Endothelial cell (in vitro differentiated cells): ENCODE measurements around the gene RPS6KA2. TPM values are rescaled to one million over a fixed set of nuclear protein-coding genes. Genes with fewer than 3 reads are reported as not detected.

Experiments used
- DNase-seq: peaks from one replicate; pipeline ENCODE4 v3.0.0; 2021; ENCODE audit warnings: low spot score
- H3K27ac Mint-ChIP-seq: one replicate; pipeline ENCODE4 v1.8.0; 2021; ENCODE audit warnings: mixed read lengths, inconsistent platforms; ENCODE audit not compliant: unreplicated experiment
- H3K27me3 Mint-ChIP-seq: one replicate; pipeline ENCODE4 v1.8.0; 2021; ENCODE audit warnings: mild to moderate bottlenecking, moderate library complexity, mixed read lengths, inconsistent platforms; ENCODE audit not compliant: unreplicated experiment
- H3K36me3 Mint-ChIP-seq: one replicate; pipeline ENCODE4 v1.8.0; 2021; ENCODE audit warnings: mild to moderate bottlenecking, low read depth, mixed read lengths, inconsistent platforms; ENCODE audit not compliant: unreplicated experiment
- H3K4me1 Mint-ChIP-seq: one replicate; pipeline ENCODE4 v1.8.0; 2021; ENCODE audit warnings: mild to moderate bottlenecking, mixed read lengths, inconsistent platforms; ENCODE audit not compliant: unreplicated experiment
- H3K4me3 Mint-ChIP-seq: one replicate; pipeline ENCODE4 v1.8.0; 2021; ENCODE audit warnings: mild to moderate bottlenecking, mixed read lengths, inconsistent platforms; ENCODE audit not compliant: unreplicated experiment
- H3K9me3 Mint-ChIP-seq: one replicate; pipeline ENCODE4 v1.8.0; 2021; ENCODE audit warnings: mixed read lengths, inconsistent platforms; ENCODE audit not compliant: unreplicated experiment
- CTCF ChIP-seq: fragments of 200-600 bp; sonication (generic); IDR thresholded peaks from one replicate; pipeline ENCODE4 v1.5.0; 2021; ENCODE audit warnings: antibody characterized with exemption; ENCODE audit not compliant: unreplicated experiment
- total RNA-seq: library from RNA; stranded (reverse); fragmentation: NEBNext Ultra II Directional; extraction: Animal tissue kit (Norgen Biotek cat#: 25700); gene quantifications from one replicate; pipeline ENCODE4 v1.2.1, GENCODE V29; 2021; ENCODE audit not compliant: unreplicated experiment

The RPS6KA2 gene
- total RNA-seq, 1 donor from 2014 or later, result 105 TPM

- Mint-ChIP-seq H3K4me3 (no peak overlapping the region), H3K4me1 (peaks cover 7% of the 10 kb centered on the region), H3K9me3 (no peaks in the 10 kb centered on the region), H3K36me3 (peaks cover 49% of the 10 kb centered on the region), H3K27ac (no peak overlapping the region), H3K27me3 (peaks cover 11% of the 10 kb centered on the region)
- TF ChIP-seq CTCF, result no peak
- no peak for DNase-seq
Measured at GRCh38 chr6:166498661-166499349, 128.2 kb downstream of the RPS6KA2 start.

GRCh38 chr6:166498228-166498627 lies 128.8 kb downstream of the RPS6KA2 start:
- no peak for DNase-seq
- TF ChIP-seq CTCF, result no peak
- Mint-ChIP-seq H3K27ac (no peak overlapping the region), H3K36me3 (peaks cover 50% of the 10 kb centered on the region), H3K4me3 (no peak overlapping the region), H3K4me1 (peaks cover 7% of the 10 kb centered on the region), H3K9me3 (no peaks in the 10 kb centered on the region), H3K27me3 (peaks cover 11% of the 10 kb centered on the region)

GRCh38 chr6:166497087-166497899 lies 129.8 kb downstream of the RPS6KA2 start:
- no peak for TF ChIP-seq CTCF
- Mint-ChIP-seq H3K4me1 (peaks cover 7% of the 10 kb centered on the region), H3K9me3 (no peaks in the 10 kb centered on the region), H3K36me3 (peaks cover 54% of the 10 kb centered on the region), H3K4me3 (no peak overlapping the region), H3K27me3 (peaks cover 11% of the 10 kb centered on the region), H3K27ac (no peak overlapping the region)
- no peak for DNase-seq

GRCh38 chr6:166496460-166496859 lies 130.6 kb downstream of the RPS6KA2 start:
- peaks cover 53% of the 10 kb centered on the region for H3K36me3 Mint-ChIP-seq
- H3K4me3 Mint-ChIP-seq, result no peak overlapping the region
- peaks cover 11% of the 10 kb centered on the region for H3K27me3 Mint-ChIP-seq
- H3K9me3 Mint-ChIP-seq, result no peaks in the 10 kb centered on the region
- no peak for TF ChIP-seq CTCF
- no peak overlapping the region for H3K27ac Mint-ChIP-seq
- no peak for DNase-seq
- peaks cover 8% of the 10 kb centered on the region for H3K4me1 Mint-ChIP-seq
